Measurements from ENCODE around the gene COL11A2.

DNA sequence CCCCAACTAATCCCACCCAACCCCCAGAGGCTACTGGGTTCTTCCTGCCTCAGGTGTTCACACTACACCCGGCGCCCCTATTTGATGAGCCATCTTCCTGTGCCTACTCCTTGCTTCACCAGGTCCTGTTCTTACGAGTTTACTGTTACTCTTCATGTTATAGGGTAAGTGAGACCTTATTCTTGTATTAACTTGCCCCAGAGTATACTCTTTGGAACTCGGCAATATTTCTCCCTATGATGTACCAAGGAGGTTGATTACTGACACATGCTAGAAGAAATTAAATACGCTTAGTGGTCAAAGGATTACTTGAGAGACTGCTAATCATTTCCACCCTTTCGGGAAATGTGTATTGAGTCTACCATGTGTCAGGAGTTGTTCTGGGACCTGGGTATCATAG lies 25.0 kb upstream of the COL11A2 start:
- no peak for TF ChIP-seq CTCF (IDR thresholded peaks at IDR 0.05; ENCODE audit: poor library complexity, severe bottlenecking)
- TF ChIP-seq MXI1 (conservative IDR thresholded peaks at IDR 0.05; ENCODE audit: poor library complexity, severe bottlenecking), result no peak
- TF ChIP-seq EZH2 (IDR thresholded peaks at IDR 0.05; ENCODE audit: borderline replicate concordance, insufficient read depth, low read length, poor library complexity, severe bottlenecking), result no peak
